ENCODE results near the gene KCNG3. TPM values are rescaled to one million over a fixed set of nuclear protein-coding genes. Genes with fewer than 3 reads are reported as not detected.

The KCNG3 gene
- polyA plus RNA-seq, 3 donors, result not detected

DNA sequence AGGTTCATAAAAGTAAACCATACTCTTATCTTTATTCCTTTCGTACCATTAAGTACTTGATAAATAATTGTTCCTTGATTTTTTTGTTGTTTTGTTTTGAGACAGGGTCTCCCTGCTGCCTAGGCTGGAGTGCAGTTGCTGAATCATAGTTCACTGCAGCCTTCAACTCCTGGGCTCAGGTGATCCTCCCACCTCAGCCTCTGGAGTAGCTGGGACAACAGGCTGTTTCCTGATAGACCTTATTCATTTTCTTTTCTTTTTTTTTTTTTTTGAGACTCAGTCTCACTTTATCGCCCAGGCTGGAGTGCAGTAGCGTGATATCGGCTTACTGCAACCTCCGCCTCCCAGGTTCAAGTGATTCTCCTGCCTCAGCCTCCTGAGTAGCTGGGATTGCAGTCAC lies 5.5 kb downstream of the KCNG3 start:
- Histone ChIP-seq H3K4me3 (replicated peaks in 1 of 3; ENCODE audit: low read depth in 2 of 3, low read length in 3 of 3) (no peak overlapping the region), H3K4me1 (ENCODE audit: control insufficient read depth in 1 of 2, insufficient read depth in 2 of 2, low read length in 2 of 2) (peaks cover 3 to 6% of the 10 kb centered on the region in 2 donors), H4K20me1 (ENCODE audit: insufficient read depth, low read length) (no peaks in the 10 kb centered on the region), H3K9me3 (replicated peaks in 1 of 2; ENCODE audit: control insufficient read depth in 1 of 2, insufficient read depth in 1 of 2, low read length in 2 of 2) (peaks cover 0 to 11% of the 10 kb centered on the region in 2 donors), H3K9ac (ENCODE audit: insufficient read depth, low read length, poor library complexity, severe bottlenecking) (no peak overlapping the region), H3K4me2 (replicated peaks; ENCODE audit: extremely low read depth, low read length, poor library complexity, severe bottlenecking) (no peak overlapping the region), H2AFZ (ENCODE audit: insufficient read depth, low read depth, low read length, poor library complexity, severe bottlenecking) (no peak overlapping the region), H3K27me3 (ENCODE audit: control insufficient read depth in 2 of 2, insufficient read depth in 2 of 2, low read length in 2 of 2) (peaks cover 37 to 57% of the 10 kb centered on the region in 2 donors), H3K27ac (ENCODE audit: low read depth in 1 of 2, low read length in 2 of 2) (no peak overlapping the region), H3K36me3 (replicated peaks in 1 of 2; ENCODE audit: control insufficient read depth in 1 of 2, insufficient read depth in 2 of 2, low read length in 2 of 2) (no peaks in the 10 kb centered on the region), H3K79me2 (ENCODE audit: insufficient read depth, low read length) (no peaks in the 10 kb centered on the region)
- Mint-ChIP-seq H3K27ac (no peak overlapping the region), H3K9me3 (peaks cover 0 to 12% (median 3%) of the 10 kb centered on the region in 7 donors), H3K27me3 (ENCODE audit: low read depth in 3 of 3) (peaks cover 47 to 60% (median 47%) of the 10 kb centered on the region in 3 donors), H3K4me1 (peaks cover 2% of the 10 kb centered on the region), H3K4me3 (peak overlapping the region in 1 of 2 donors; percentile 35), H3K36me3 (no peaks in the 10 kb centered on the region)
- WGBS (ENCODE audit: insufficient coverage), result 100% methylated on average over 2 of the region's 5 CpGs
- intact Hi-C loops (cut with micrococcal nuclease), result no loop called here
- no peak for DNase-seq
- TF ChIP-seq, protein P1, sequence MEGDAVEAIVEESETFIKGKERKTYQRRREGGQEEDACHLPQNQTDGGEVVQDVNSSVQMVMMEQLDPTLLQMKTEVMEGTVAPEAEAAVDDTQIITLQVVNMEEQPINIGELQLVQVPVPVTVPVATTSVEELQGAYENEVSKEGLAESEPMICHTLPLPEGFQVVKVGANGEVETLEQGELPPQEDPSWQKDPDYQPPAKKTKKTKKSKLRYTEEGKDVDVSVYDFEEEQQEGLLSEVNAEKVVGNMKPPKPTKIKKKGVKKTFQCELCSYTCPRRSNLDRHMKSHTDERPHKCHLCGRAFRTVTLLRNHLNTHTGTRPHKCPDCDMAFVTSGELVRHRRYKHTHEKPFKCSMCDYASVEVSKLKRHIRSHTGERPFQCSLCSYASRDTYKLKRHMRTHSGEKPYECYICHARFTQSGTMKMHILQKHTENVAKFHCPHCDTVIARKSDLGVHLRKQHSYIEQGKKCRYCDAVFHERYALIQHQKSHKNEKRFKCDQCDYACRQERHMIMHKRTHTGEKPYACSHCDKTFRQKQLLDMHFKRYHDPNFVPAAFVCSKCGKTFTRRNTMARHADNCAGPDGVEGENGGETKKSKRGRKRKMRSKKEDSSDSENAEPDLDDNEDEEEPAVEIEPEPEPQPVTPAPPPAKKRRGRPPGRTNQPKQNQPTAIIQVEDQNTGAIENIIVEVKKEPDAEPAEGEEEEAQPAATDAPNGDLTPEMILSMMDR (IDR thresholded peaks at IDR 0.05), result no peak

DNA sequence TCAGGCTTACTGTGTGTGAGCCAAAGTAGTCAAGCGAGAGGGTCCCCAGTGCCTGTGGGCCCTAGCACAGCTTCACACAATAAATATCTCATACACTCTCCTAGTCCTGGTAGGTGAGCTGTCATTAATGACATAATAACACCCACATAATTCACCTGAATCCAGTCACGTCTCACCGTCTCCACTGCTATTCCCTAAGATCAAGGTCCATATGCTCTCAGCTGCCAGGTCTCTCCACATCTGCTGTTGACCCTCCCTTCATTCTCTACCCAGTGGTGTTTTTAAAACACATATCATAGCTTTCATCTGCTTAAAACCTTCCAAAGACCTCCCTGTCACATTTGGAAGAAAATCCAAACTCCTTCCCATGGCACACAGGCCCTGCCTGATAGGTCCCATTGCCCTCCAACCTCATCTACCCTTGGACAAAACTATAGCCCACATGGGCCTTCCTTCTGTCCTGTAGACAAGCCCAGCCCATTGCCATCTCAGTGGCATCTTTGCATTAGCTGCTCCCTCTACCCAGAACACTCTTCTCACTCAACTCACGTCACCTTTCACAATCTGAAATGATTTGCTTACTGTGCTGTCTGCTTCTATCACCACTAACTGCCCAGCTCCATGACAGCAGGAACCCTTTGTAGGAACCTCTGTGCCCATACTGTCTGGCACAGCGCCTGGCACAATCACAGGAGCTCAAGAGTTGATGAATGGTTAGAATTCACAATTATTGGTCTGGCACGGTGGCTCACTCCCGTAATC lies 7.5 kb downstream of the KCNG3 start:
- WGBS (ENCODE audit: insufficient coverage), result 90% methylated on average over 6 of the region's 7 CpGs
- peak overlapping the region in 1 of 7 donors; percentile 3 for H3K27ac Mint-ChIP-seq

More for the DNA sequence above, 7.5 kb downstream of the KCNG3 start:
- Histone ChIP-seq H3K4me3 (replicated peaks in 1 of 3; ENCODE audit: low read depth in 2 of 3, low read length in 3 of 3) (no peak overlapping the region), H3K27ac (ENCODE audit: low read depth in 1 of 2, low read length in 2 of 2) (no peak overlapping the region), H3K79me2 (ENCODE audit: insufficient read depth, low read length) (no peaks in the 10 kb centered on the region), H3K4me1 (ENCODE audit: control insufficient read depth in 1 of 2, insufficient read depth in 2 of 2, low read length in 2 of 2) (no peaks in the 10 kb centered on the region), H3K4me2 (replicated peaks; ENCODE audit: extremely low read depth, low read length, poor library complexity, severe bottlenecking) (no peak overlapping the region), H3K36me3 (replicated peaks in 1 of 2; ENCODE audit: control insufficient read depth in 1 of 2, insufficient read depth in 2 of 2, low read length in 2 of 2) (no peaks in the 10 kb centered on the region), H2AFZ (ENCODE audit: insufficient read depth, low read depth, low read length, poor library complexity, severe bottlenecking) (no peak overlapping the region), H3K27me3 (ENCODE audit: control insufficient read depth in 2 of 2, insufficient read depth in 2 of 2, low read length in 2 of 2) (peaks cover 19 to 39% of the 10 kb centered on the region in 2 donors), H3K9ac (ENCODE audit: insufficient read depth, low read length, poor library complexity, severe bottlenecking) (no peak overlapping the region), H4K20me1 (ENCODE audit: insufficient read depth, low read length) (no peaks in the 10 kb centered on the region), H3K9me3 (replicated peaks in 1 of 2; ENCODE audit: control insufficient read depth in 1 of 2, insufficient read depth in 1 of 2, low read length in 2 of 2) (no peaks in the 10 kb centered on the region)
- intact Hi-C loops (cut with micrococcal nuclease), result no loop called here
- no peak for DNase-seq
- H3K4me1 Mint-ChIP-seq, result no peaks in the 10 kb centered on the region
- TF ChIP-seq, protein P1 (IDR thresholded peaks at IDR 0.05), result no peak
- no peaks in the 10 kb centered on the region for H3K36me3 Mint-ChIP-seq
- H3K27me3 Mint-ChIP-seq (ENCODE audit: low read depth in 3 of 3), result peaks cover 29 to 40% (median 29%) of the 10 kb centered on the region in 3 donors
- peaks cover 0 to 1% (median 0%) of the 10 kb centered on the region in 7 donors for H3K9me3 Mint-ChIP-seq
- H3K4me3 Mint-ChIP-seq, result peak overlapping the region in 1 of 2 donors; percentile 0
